HG02571 (cell line): ENCODE results near the gene DYSF.

ENCODE experiments used
- ATAC-seq: cut with Tn5 transposase; IDR thresholded peaks from one replicate; pipeline ENCODE4 v1.9.1; 2021; ENCODE audit warnings: mild to moderate bottlenecking, moderate library complexity; ENCODE audit not compliant: unreplicated experiment

DYSF gene

GRCh38 chr2:71668326-71669057 is 215.1 kb downstream of the DYSF start:
- no peak for ATAC-seq

GRCh38 chr2:71669058-71669456 is 215.7 kb downstream of the DYSF start:
- ATAC-seq = no peak

GRCh38 chr2:71669628-71670429 is 216.5 kb downstream of the DYSF start:
- ATAC-seq = no peak

GRCh38 chr2:71670430-71670795 is 217.1 kb downstream of the DYSF start:
- ATAC-seq = no peak

- ATAC-seq = no peak
Observed at GRCh38 chr2:71671203-71671854, 218.0 kb downstream of the DYSF start.

GRCh38 chr2:71671895-71672825 is 218.8 kb downstream of the DYSF start:
- no peak for ATAC-seq

GRCh38 chr2:71672826-71673795 is 219.8 kb downstream of the DYSF start:
- no peak for ATAC-seq

GRCh38 chr2:71674158-71674851 is 220.9 kb downstream of the DYSF start:
- ATAC-seq = no peak

- no peak for ATAC-seq
Observed at GRCh38 chr2:71675296-71675695, 221.9 kb downstream of the DYSF start.

GRCh38 chr2:71678874-71679273 is 225.5 kb downstream of the DYSF start:
- no peak for ATAC-seq

GRCh38 chr2:71679491-71679890 is 226.1 kb downstream of the DYSF start:
- ATAC-seq = no peak

GRCh38 chr2:71680925-71681324 is 227.6 kb downstream of the DYSF start:
- ATAC-seq = no peak

GRCh38 chr2:71681626-71682025 is 228.3 kb downstream of the DYSF start:
- ATAC-seq = no peak

GRCh38 chr2:71682341-71682740 is 229.0 kb downstream of the DYSF start:
- no peak for ATAC-seq

GRCh38 chr2:71683070-71683469 is 229.7 kb downstream of the DYSF start:
- ATAC-seq = no peak

GRCh38 chr2:71683666-71684065 is 230.3 kb downstream of the DYSF start:
- ATAC-seq = no peak

GRCh38 chr2:71684226-71685072 is 231.1 kb downstream of the DYSF start:
- no peak for ATAC-seq
